NCI-H2029 treated with DMSO at 0.1 percent for 48 hours (cell line): ENCODE data around the gene LANCL3.

ENCODE experiments used
- DNase-seq: peaks from one replicate; lab custom pipeline; 2025; lab: John Stamatoyannopoulos, UW

LANCL3 gene

GRCh38 chrX:37679888-37680287 lies 108.4 kb downstream of the LANCL3 start:
- DNase-seq = no peak

- DNase-seq = no peak
Observed at GRCh38 chrX:37684426-37684825, 113.0 kb downstream of the LANCL3 start.

DNA sequence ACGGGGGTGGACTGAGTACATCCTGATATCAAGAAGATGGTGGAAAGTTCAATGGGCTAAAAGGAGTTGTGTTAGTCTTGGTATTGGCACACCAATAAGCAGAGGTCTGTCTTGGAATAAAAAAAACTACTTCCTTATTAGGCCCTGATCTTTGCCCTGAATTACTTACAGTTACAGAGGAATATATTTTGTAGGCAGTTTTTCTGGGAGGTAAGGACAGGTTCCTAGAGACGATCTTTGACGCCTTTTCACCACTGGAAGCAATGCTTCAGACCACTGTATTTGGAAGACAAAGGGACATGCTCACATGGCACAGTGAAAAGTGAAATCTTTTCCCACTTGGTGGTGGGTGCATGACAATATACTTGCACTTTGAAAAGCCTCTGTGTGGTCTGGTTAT lies 113.5 kb downstream of the LANCL3 start:
- DNase-seq = no peak

DNA sequence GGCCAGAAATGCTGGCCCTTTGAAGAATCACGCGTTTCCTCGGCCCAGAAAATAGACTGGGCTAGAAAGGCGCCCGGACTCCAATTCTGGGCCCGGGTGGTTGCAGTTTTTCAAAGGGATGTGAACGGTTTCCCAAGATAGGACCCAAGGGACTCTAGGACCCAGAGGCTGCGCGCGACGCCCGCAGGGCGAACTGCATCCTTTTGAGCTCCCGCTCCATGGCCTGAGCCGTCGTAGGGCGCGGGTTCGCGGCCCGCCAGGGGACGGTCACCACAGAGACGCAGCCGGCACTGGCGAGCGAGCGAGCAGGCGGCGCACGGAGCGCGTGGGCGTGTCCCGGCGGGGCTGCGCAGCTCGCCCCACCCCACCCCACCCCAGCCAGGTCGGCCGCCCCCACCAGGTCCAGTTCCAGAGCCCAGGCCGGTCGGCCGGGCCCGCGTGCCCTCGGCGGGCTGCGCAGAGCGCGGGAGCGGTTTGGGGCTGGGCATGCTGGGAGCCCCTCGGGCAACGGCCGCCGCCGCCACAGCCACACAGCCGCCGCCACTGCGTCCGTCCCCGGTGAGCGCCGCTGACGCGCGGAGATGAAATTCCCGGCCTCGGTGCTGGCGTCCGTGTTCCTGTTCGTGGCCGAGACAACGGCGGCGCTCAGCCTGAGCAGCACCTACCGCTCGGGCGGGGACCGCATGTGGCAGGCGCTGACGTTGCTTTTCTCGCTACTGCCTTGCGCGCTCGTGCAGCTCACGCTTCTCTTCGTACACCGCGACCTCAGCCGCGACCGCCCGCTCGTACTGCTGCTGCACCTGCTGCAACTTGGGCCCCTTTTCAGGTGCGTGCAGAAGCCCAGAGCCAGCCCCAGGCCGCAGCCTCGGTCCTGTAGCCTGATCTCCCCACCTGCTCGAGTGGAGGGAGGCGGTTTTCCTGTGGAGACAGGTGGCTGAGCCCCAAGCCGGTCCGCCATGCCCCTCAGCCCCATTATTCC lies 114.2 kb downstream of the LANCL3 start, which contains the start of gene XK:
Gene XK, plus strand, starts transcription at position 411 of the 979 bp plus-strand sequence. Its CDS starts 171 bp downstream, at position 582.
- DNase-seq = no peak

DNA sequence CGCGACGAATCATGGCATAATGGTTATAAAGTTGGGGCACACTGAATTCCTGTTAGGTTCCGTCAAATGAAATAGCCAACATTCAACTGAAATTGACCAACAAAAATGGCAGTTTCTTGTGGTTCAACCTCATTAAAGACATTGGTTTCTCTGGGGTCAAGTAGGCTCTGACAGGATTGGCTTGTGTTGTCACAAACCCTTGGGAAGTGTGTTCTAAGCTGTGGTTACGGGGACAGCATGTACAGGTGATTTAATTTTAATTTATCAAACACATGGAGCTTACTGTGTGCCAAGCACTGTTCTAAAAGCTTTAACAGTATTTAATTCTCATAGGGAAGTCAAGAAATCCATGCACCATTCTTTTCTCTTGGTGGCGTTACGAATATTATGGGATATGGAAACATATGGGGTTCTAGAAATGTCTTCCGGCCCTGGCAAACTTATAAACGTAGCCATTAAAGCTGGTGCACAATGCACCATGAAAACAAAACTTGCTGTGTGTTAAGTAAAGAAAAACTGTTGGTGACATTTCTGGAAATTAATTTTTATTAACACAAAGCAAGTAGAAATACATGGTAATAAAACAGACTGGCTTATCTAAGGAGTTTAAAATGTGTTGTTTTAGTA lies 115.0 kb downstream of the LANCL3 start:
- DNase-seq = no peak

GRCh38 chrX:37686996-37687395 lies 115.5 kb downstream of the LANCL3 start:
- no peak for DNase-seq

DNA sequence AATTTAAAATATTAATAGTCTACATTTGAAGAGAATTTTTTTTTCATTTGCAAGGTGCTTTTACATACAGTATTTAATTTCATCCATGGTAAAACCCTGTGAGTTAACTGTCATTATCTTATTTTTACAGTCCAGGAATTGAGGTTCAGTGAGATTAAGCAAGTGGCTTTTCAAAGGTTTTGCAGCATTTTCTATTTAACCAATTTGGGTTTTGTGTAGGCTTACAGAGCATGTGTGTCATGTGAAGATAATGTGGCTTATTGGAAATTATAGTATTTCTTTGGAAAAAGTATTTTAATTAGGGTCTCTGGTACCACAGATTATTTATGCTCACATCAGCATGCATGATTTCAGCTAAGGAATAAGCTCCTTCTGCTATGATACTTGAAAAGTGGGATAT lies 118.7 kb downstream of the LANCL3 start:
- DNase-seq = no peak

- no peak for DNase-seq
Observed at GRCh38 chrX:37692918-37693317, 121.5 kb downstream of the LANCL3 start.

DNA sequence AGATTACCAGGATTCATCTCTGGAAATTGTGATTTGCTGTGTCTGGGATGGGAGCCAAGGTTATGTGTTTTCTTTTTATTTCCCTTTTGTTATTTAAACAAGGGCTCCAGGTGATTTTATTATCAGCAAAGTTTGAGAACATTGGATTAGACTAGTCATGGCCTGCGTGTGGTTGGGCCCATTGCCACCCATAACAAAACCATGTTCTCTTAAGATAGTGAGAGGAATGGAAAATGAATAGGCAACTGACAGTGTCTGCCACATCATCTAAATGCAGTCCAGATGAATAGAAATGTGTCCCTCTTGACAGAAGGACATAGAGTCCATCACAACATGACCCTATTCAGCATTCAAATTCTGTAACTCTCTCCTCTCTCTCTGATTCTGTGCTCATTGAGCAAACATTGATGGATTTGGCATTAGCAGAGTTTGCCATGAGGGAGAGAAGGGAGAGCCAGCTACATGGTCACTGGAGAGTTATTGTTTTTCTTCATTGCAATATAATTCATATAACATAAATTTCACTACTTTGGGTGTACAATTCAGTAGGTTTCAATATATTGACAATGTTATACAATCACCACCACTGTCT lies 125.8 kb downstream of the LANCL3 start:
- no peak for DNase-seq

DNA sequence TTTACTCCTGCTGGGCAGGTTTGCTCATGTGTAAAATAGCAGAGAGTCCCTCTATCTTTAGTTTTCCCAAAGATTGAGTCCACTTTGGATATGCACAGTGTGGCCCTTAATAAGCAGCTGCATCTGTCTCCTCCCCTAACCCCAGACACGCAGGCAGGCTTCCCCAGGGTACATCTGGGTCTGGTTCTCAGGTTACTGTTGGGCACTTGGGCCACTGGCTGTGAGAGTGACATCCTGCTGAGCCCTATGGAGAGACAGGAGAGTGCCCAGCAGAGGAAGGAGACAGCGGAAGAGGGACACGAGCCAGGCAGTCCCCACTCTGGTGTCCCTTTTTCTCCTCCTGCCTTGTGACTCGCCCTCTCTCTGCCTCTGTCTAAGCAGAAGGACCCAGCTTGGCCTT lies 130.1 kb downstream of the LANCL3 start:
- DNase-seq = peak; percentile 23

GRCh38 chrX:37711991-37712390 lies 140.5 kb downstream of the LANCL3 start:
- DNase-seq = no peak

DNA sequence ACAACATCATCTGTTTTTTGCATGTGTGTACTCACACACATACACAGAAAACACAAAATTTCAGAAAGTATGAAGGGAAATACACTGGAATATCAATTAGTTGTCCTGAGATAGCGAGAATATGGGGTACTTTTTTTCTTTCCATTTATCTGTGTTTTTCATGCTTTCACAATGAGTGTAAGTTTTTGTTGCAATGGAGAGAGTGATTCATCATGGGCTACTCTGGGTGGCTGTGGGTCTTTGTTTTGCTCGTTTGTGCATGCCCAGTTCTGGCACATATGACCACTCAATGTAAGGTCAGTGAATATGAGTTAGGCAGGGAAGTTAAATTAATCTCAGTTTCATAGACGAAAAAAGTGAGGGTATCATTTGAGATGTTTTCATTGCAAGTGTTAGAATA lies 141.0 kb downstream of the LANCL3 start:
- no peak for DNase-seq

GRCh38 chrX:37714479-37714878 lies 143.0 kb downstream of the LANCL3 start:
- DNase-seq = no peak

GRCh38 chrX:37716602-37717001 lies 145.1 kb downstream of the LANCL3 start:
- no peak for DNase-seq

DNA sequence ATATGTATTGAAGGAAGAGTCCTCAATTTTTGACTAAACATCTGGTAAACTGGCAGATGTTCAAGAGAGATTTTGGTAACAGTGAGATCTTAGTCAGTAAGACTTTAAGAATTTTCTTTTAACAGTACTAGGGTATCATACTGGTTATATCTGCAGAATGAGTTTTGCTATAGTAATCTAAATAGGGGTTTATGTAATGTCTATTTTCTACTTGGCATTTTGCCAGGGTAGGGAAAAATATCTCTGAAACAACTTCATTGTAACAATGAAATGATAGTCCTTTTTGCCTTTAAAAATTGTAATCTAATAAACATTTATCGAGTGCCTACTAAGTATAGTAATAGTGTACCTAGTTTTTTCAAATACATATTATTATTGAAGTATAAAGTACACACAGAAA lies 146.2 kb downstream of the LANCL3 start:
- no peak for DNase-seq

- no peak for DNase-seq
Observed at GRCh38 chrX:37722595-37722994, 151.1 kb downstream of the LANCL3 start.

DNA sequence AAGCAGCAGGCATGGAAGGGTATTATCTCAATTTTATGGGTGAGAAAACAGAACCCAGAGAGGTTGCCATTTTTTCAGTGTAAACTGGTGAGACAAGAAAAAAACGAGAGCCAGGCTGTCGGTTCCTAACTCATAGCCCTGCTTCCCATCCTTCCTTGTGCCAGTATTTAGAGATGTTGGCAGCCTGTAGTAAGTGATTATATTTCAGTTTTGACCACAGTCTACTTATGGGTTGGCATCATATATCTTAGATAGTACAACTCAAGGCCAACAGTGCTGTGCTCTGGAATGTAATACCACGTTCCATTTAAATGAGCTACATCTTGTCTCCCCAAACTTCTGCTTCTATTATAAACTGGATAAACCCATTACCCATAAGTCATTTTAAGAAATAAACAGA lies 154.9 kb downstream of the LANCL3 start:
- no peak for DNase-seq
